Endothelial cell of umbilical vein (primary cell): ENCODE results near the gene NAA40.

Source experiments
- CTCF ChIP-seq, 2 donors: IDR thresholded peaks; 1 replicate in 1 of 2; 2 replicates in 1 of 2; pipeline ENCODE4 v1.5.1; 2011; ENCODE audit warnings: low read length in 2 of 2, mild to moderate bottlenecking in 2 of 2, moderate library complexity in 2 of 2, control low read depth in 1 of 2, inconsistent platforms in 1 of 2, low read depth in 1 of 2; ENCODE audit not compliant: insufficient read depth in 1 of 2; ENCODE audit errors: extremely low read depth in 1 of 2
- TF ChIP-seq, protein P1 (sequence below): IDR thresholded peaks from 2 replicates; pipeline ENCODE4 v1.6.1; 2011; ENCODE audit not compliant: insufficient read depth, insufficient read length

- TF ChIP-seq CTCF (IDR thresholded peaks at IDR 0.05; ENCODE audit: extremely low read depth in 1 of 2, insufficient read depth in 1 of 2, low read depth in 1 of 2, low read length in 2 of 2): peak; percentile 68 to 70
- TF ChIP-seq, protein P1, sequence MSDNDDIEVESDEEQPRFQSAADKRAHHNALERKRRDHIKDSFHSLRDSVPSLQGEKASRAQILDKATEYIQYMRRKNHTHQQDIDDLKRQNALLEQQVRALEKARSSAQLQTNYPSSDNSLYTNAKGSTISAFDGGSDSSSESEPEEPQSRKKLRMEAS: no peak
Observed at GRCh38 chr11:64000026-64000739, 61.4 kb downstream of the NAA40 start.
